Adrenal gland (tissue), 12 donors: ENCODE measurements around the gene NBAS. TPM values are rescaled to one million over a fixed set of nuclear protein-coding genes. Genes with fewer than 3 reads are reported as not detected.

Source experiments
- DNase-seq, 7 donors: peaks; one replicate each; pipeline ENCODE4 v3.0.0-alpha.2; 2019 to 2020
- H3K27ac ChIP-seq, 5 donors: fragments of 200-600 bp; sonication (generic) in 4 of 5; 1 replicate in 3 of 5; 2 replicates in 2 of 5; pipeline versions ENCODE4 v1.5.1 to v1.8.0; 2016 to 2020; ENCODE audit warnings: mild to moderate bottlenecking in 1 of 5
- H3K27me3 ChIP-seq: fragments of 200-600 bp; 2 replicates; pipeline ENCODE4 v1.8.0; 2021
- H3K36me3 ChIP-seq, 2 donors: fragments of 200-600 bp; replicated peaks in 1 of 2; 1 replicate in 1 of 2; 2 replicates in 1 of 2; pipeline versions ENCODE4 v1.5.1 to v1.8.0; 2018 to 2022
- H3K4me1 ChIP-seq, 2 donors: fragments of 200-600 bp; replicated peaks in 1 of 2; 1 replicate in 1 of 2; 2 replicates in 1 of 2; pipeline versions ENCODE4 v1.5.1 to v1.8.0; 2018 to 2021
- H3K4me3 ChIP-seq, 4 donors: fragments of 200-600 bp; sonication (generic) in 3 of 4; one replicate each; pipeline ENCODE4 v1.5.1; 2016 to 2018
- H3K9me3 ChIP-seq, 3 donors: fragments of 200-600 bp; sonication (generic) in 1 of 3; replicated peaks in 1 of 3; 1 replicate in 2 of 3; 2 replicates in 1 of 3; pipeline versions ENCODE4 v1.5.1 to v1.8.0; 2016 to 2021
- POLR2A ChIP-seq, 2 donors: fragments of 450-650 bp; IDR thresholded peaks; one replicate each; pipeline ENCODE4 v1.6.1; 2017; ENCODE audit warnings: antibody characterized with exemption in 2 of 2, mild to moderate bottlenecking in 2 of 2, moderate library complexity in 1 of 2
- WGBS, 4 donors: extraction: QIAGEN DNeasy Blood & Tissue Kit in 2 of 4; methylation state at CpG; one replicate each; pipeline versions ENCODE4 v1.1.5 to v1.1.7; 2013 to 2017; 5-methylcytosine and 5-hydroxymethylcytosine counted together
- intact Hi-C, 2 donors: fragments of 100-400 bp; cut with DNase I; formaldehyde crosslinking; loops; one replicate each; pipeline versions ENCODE4 v1.14.1 to v1.15.0; 2022 to 2023
- polyA plus RNA-seq, 3 donors: library from polyadenylated mRNA; stranded (reverse); fragments of 200-250 nt in 2 of 3; fragments of 350-450 nt in 1 of 3; fragmentation: Illumina TruSeq in 1 of 3; extraction: RNeasy Lipid Tissue Mini Kit (QIAGEN cat#74804) in 1 of 3; gene quantifications; one replicate each; pipeline ENCODE4 v1.2.3, GENCODE V29; 2013 to 2014
- total RNA-seq, 9 donors: library from RNA; depleted of rRNA in 4 of 9; stranded (reverse); fragments of >200 nt in 4 of 9; fragments of 120-200 nt in 1 of 9; fragmentation: NEBNext Ultra II Directional in 1 of 9; extraction: Animal tissue kit (Norgen Biotek cat#: 25700) in 1 of 9; gene quantifications; one replicate each; pipeline versions ENCODE4 v1.1.0 to v1.2.4, GENCODE V29; 2013 to 2023
- TF ChIP-seq, protein P1 (sequence below), 6 experiments: fragments of 450-650 bp in 4 of 6; fragments of 200-600 bp in 2 of 6; sonication (generic) in 1 of 6; IDR thresholded peaks; 1 replicate in 5 of 6; 2 replicates in 1 of 6; pipeline versions ENCODE4 v1.5.1 to v1.8.0; 2016 to 2021; ENCODE audit warnings: antibody characterized with exemption in 6 of 6, mild to moderate bottlenecking in 2 of 6, moderate library complexity in 1 of 6
- donor health status: healthy with polysubstance abuse.
- donor health status: Bipolar disorder and iron deficiency.
- donor health status: DM: yes; HTN: yes; CAD: no.
- donor health status: DM: no; HTN: no; CAD: no.
- donor health status: DM: no; HTN: no; CAD: no.
- donor health status: DM: yes; HTN: yes; CAD: no.

Gene NBAS
- total and polyA plus RNA-seq, 12 donors: 22.0 to 62.4 (median 46.2) TPM

- Histone ChIP-seq H3K27me3 (no peaks in the 10 kb centered on the region), H3K9me3 (no peaks in the 10 kb centered on the region), H3K4me1 (peaks cover 11 to 13% of the 10 kb centered on the region in 2 donors), H3K4me3 (no peak overlapping the region), H3K36me3 (no peaks in the 10 kb centered on the region), H3K27ac (no peak overlapping the region)
- TF ChIP-seq, protein P1, sequence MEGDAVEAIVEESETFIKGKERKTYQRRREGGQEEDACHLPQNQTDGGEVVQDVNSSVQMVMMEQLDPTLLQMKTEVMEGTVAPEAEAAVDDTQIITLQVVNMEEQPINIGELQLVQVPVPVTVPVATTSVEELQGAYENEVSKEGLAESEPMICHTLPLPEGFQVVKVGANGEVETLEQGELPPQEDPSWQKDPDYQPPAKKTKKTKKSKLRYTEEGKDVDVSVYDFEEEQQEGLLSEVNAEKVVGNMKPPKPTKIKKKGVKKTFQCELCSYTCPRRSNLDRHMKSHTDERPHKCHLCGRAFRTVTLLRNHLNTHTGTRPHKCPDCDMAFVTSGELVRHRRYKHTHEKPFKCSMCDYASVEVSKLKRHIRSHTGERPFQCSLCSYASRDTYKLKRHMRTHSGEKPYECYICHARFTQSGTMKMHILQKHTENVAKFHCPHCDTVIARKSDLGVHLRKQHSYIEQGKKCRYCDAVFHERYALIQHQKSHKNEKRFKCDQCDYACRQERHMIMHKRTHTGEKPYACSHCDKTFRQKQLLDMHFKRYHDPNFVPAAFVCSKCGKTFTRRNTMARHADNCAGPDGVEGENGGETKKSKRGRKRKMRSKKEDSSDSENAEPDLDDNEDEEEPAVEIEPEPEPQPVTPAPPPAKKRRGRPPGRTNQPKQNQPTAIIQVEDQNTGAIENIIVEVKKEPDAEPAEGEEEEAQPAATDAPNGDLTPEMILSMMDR (IDR thresholded peaks at IDR 0.05): peak; percentile 33 to 57 (median 52)
- TF ChIP-seq POLR2A (IDR thresholded peaks at IDR 0.05): no peak
- 13 to 43% (median 36%) methylated on average over 4 of the region's 4 CpGs for WGBS, 4 donors
- intact Hi-C loops: no loop called here
- DNase-seq: peak; percentile 39 to 86 (median 59)
These were observed 27.3 kb upstream of the NBAS start for GRCh38 chr2:15588329-15588919.

GRCh38 chr2:15584767-15585469, 23.8 kb upstream of the NBAS start:
- H3K4me1 ChIP-seq: no peaks in the 10 kb centered on the region
- no peak for TF ChIP-seq POLR2A (IDR thresholded peaks at IDR 0.05)
- TF ChIP-seq, protein P1 (IDR thresholded peaks at IDR 0.05): no peak
- DNase-seq: no peak
- no peak overlapping the region for H3K27ac ChIP-seq
- H3K9me3 ChIP-seq: no peaks in the 10 kb centered on the region
- no peaks in the 10 kb centered on the region for H3K36me3 ChIP-seq
- H3K4me3 ChIP-seq: no peak overlapping the region
- WGBS, 4 donors: 84 to 92% (median 87%) methylated on average over 2 of the region's 2 CpGs
- no peaks in the 10 kb centered on the region for H3K27me3 ChIP-seq
- intact Hi-C loops: no loop called here

DNA sequence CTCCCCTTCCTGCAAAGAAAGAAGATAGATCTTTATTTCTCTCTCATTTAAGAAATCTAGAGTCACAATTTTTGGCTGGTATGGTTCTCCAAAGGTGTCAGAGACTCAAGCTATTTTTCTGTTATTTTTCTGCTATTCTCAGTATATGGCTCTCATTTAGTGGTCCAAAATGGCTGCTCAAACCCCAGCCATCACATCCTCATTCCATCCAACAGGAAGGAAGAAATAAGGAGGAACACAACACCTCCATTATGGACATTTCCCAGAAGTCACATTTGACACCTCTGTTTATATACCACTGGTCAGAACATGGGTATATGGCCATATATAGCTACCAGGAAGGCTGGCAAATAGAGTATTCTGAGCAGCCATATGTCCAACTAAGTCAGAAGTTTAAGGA, 23.2 kb upstream of the NBAS start:
- no peak overlapping the region for H3K27ac ChIP-seq
- no peak for TF ChIP-seq POLR2A (IDR thresholded peaks at IDR 0.05)
- TF ChIP-seq, protein P1 (IDR thresholded peaks at IDR 0.05): no peak
- intact Hi-C loops: no loop called here
- no peak overlapping the region for H3K4me3 ChIP-seq
- H3K4me1 ChIP-seq: no peaks in the 10 kb centered on the region
- no peak for DNase-seq
- H3K27me3 ChIP-seq: no peaks in the 10 kb centered on the region
- H3K9me3 ChIP-seq: no peaks in the 10 kb centered on the region
- no peaks in the 10 kb centered on the region for H3K36me3 ChIP-seq

DNA sequence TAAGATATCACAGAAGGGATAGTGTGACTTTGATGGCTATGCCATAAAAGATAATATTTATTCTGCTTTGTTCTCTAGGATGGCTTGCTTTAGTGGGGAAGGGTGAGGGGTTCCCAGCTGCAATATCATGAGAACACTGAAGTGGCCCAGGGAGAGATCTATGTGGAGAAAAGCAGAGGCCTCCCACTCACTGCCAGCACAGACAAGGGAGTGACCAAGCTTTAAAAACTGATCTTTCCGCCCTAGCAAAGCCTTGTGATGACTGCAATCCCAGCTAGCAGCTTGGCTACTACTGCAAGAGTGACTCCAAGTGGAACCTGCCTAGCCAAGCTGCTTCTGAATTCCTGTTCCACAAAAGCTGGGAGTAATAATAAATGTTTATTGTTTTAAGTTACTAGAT, 22.7 kb upstream of the NBAS start:
- no peaks in the 10 kb centered on the region for H3K9me3 ChIP-seq
- no peaks in the 10 kb centered on the region for H3K4me1 ChIP-seq
- H3K27ac ChIP-seq: no peak overlapping the region
- intact Hi-C loops: no loop called here
- H3K36me3 ChIP-seq: no peaks in the 10 kb centered on the region
- 57 to 100% (median 70%) methylated on average over 1 of the region's 1 CpG for WGBS, 4 donors
- DNase-seq: no peak
- TF ChIP-seq POLR2A (IDR thresholded peaks at IDR 0.05): no peak
- TF ChIP-seq, protein P1 (IDR thresholded peaks at IDR 0.05): no peak
- H3K4me3 ChIP-seq: no peak overlapping the region
- no peaks in the 10 kb centered on the region for H3K27me3 ChIP-seq
